VCaP (cell line): ENCODE measurements around the gene DDIAS.

Experiments
- H3K27ac ChIP-seq: fragments of 450-650 bp; 2 replicates; pipeline ENCODE4 v1.5.1; 2017
- TF ChIP-seq, protein P1 (sequence below): fragments of 450-650 bp; conservative IDR thresholded peaks from 2 replicates; pipeline ENCODE4 v1.5.1; 2017; ENCODE audit warnings: mild to moderate bottlenecking, moderate library complexity

Gene DDIAS

DNA sequence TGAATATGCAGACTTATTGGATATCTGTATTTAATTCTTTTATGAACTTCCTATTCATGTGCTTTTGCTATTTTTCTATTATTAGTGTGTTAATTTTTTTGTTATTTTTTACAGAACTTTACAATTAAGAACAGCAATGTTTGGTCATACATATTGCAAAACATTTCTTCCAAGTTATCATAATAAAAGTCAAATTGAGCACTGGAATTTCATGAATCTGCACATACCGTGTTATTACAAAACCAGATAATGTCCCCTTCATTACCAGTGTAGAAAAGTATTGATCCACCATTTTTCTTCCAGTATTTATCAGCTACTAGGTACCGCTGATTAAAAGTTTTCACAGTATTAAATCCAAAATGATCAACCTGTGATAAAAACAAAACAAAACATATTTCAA is 41.8 kb upstream of the DDIAS start:
- TF ChIP-seq, protein P1, sequence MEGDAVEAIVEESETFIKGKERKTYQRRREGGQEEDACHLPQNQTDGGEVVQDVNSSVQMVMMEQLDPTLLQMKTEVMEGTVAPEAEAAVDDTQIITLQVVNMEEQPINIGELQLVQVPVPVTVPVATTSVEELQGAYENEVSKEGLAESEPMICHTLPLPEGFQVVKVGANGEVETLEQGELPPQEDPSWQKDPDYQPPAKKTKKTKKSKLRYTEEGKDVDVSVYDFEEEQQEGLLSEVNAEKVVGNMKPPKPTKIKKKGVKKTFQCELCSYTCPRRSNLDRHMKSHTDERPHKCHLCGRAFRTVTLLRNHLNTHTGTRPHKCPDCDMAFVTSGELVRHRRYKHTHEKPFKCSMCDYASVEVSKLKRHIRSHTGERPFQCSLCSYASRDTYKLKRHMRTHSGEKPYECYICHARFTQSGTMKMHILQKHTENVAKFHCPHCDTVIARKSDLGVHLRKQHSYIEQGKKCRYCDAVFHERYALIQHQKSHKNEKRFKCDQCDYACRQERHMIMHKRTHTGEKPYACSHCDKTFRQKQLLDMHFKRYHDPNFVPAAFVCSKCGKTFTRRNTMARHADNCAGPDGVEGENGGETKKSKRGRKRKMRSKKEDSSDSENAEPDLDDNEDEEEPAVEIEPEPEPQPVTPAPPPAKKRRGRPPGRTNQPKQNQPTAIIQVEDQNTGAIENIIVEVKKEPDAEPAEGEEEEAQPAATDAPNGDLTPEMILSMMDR, result no peak
- H3K27ac ChIP-seq, result no peak overlapping the region

DNA sequence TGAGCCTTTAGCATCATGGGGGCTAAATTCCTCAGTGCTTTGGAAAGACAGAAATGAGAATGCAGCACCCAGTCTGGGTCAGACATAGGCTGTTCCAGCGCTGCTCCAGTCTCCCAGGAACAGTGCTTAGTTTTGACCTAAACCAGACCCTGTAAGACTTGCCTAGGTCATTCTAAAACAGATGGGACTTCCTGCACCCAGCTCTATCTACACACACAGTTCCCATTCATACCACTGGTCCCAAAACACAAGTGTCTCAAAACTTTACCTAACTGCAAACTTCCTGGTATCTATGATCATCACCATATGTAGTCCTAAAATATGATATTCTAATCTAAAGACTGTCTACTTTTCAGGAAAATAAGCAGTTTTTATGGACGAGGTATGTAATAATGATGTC is 39.2 kb upstream of the DDIAS start:
- H3K27ac ChIP-seq, result no peak overlapping the region
- TF ChIP-seq, protein P1, result no peak

DNA sequence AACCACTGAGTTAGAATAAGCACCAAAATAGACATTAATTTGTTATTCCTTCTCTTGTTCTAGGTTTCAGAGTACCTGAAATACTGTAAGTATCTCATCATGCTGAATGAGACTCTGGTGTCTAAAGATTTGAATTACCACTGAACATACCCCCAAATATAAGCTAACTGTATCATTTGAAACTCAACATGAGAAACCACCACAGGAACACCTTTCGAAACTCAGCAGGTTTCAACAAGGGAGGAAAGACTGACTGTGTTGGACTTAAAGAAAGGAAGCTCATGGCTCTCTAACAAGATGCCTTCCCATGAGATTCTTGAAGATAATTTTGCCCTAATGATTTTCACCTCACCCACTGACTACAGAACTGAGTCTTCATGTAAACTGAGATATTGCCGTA is 38.3 kb upstream of the DDIAS start:
- TF ChIP-seq, protein P1, result no peak
- H3K27ac ChIP-seq, result no peak overlapping the region

DNA sequence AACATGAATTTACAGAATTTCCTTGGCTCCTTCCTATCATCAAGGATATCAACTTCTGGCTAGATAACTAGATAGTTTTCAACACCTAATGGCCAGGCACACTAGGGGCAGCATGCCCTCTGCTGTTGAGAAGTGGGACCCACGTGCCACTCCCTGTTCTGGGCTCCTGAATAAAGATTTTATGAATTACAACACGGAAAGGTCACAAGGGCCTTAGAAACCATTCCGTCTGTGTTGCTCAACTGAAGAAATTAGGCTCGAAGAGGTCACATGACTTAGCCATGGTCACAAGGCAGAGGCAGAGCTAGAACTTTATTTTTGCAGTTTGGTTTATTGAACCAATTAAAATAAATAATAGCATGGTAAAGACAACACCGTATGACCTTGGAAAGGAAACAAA is 37.3 kb upstream of the DDIAS start:
- H3K27ac ChIP-seq, result peak overlapping the region; percentile 8; the same call in 1 of the 2 replicates
- TF ChIP-seq, protein P1, result peak; percentile 92

DNA sequence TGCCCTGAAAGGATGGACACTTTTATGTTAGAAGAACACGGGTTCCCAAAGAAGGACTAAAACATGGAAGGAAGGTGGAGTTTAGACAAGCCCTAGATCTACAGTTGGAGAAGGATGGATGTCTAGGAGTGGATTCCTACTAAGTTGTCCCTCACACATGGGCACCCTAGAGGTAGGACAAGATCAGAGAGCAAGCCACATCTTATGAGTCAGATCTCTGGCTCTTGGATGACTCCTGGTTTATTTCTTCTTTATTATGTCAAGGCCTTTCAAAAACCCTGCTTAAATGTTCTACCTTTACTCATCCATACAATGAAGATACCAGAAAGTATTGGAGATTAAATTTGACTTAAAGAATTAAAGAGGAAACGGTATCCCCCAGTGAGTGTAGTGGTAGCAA is 35.7 kb upstream of the DDIAS start:
- TF ChIP-seq, protein P1, result no peak
- H3K27ac ChIP-seq, result no peak overlapping the region

DNA sequence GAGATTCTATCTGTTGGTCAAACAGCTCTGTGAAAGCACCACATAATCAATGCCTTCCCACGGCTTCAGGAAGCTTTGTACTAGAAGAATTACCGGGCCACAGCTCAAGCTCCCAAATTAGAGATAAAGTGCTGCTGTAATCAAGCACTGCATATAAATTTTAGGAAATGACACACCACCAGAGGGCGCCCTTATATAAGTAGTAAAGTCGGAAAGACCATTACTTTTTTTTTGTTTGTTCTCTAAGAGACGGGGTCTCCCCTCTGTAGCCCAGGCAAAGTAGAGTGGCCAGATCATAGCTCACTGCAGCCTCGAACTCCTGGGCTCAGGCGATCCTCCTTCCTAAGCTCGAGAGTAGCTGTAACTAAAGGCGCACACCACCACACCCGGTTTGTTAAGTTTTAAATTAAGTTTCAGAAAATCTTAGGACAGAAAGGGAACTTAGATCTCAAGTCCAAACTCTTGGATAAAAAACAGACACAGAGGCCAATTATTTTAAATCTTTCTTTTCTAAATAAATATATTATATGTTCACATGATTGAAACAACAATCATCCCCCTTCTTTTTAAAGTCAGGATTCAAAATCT is 33.9 kb upstream of the DDIAS start:
- TF ChIP-seq, protein P1, result peak; percentile 86
- no peak overlapping the region for H3K27ac ChIP-seq

DNA sequence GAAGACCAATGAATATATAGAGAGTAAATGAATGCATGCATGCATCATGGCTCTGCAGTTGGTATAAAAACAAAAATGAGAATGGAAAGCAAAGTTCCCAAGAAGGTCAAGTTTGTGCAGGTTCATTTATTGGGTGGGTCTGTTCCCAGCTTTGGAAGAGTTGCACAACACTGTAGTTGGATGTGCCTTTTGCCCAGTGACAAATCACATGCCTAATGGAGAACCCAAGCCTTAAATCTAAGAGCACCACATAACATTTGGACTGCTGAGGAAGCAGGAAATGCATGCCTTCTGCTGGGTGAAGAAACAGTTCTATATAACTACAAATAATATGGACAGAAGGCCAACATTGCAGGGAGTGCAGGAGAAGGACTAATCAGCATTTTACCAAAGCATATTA is 31.9 kb upstream of the DDIAS start:
- H3K27ac ChIP-seq, result no peak overlapping the region
- TF ChIP-seq, protein P1, result no peak

DNA sequence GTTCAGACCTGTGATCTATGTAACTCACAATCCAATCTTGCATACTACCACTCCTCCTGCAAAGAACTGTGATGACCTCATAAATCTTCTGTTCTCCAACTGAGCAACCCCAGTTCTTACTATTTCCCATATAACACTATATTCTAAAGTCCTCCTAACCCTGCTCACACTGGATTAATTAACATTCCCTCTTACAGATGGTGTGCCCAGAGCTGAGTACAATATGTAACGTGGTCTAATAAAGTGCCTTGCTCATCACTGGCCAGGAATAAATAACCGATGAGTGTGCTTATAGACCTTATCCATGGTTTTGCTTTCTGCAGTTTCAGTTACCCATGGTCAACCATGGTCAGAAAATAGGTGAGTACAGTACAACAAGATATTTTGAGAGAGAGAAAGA is 29.9 kb upstream of the DDIAS start:
- no peak overlapping the region for H3K27ac ChIP-seq
- TF ChIP-seq, protein P1, result no peak
